MM.1S (cell line): ENCODE results near the gene C2orf42.
"Not testable (repeated sequence)": the region's sequence is repeated elsewhere in the genome, so short reads cannot be mapped to it uniquely, and the experiment has no call there.

Experiments
- DNase-seq: peaks from one replicate; pipeline ENCODE4 v3.0.0-alpha.2; 2015
- H2AFZ ChIP-seq: fragments of 300-600 bp; sonication (generic); 2 replicates; pipeline ENCODE4 v1.6.0; 2016; ENCODE audit warnings: antibody characterized with exemption, low read length
- H3F3A ChIP-seq: fragments of 300-600 bp; sonication (generic); 2 replicates; pipeline ENCODE4 v1.6.1; 2016; ENCODE audit warnings: mild to moderate bottlenecking, antibody characterized with exemption, low read length, moderate library complexity, mixed read lengths; ENCODE audit not compliant: insufficient read depth
- H3K27ac ChIP-seq: fragments of 300-600 bp; sonication (generic); 2 replicates; pipeline ENCODE4 v1.5.1; 2016; ENCODE audit warnings: mild to moderate bottlenecking, low read length
- H3K27me3 ChIP-seq: fragments of 300-600 bp; sonication (generic); replicated peaks from 2 replicates; pipeline ENCODE4 v1.6.0; 2016; ENCODE audit warnings: low read length; ENCODE audit not compliant: insufficient read depth
- H3K36me3 ChIP-seq: fragments of 300-600 bp; sonication (generic); replicated peaks from 2 replicates; pipeline ENCODE4 v1.6.1; 2016; ENCODE audit warnings: mild to moderate bottlenecking, low read length, mixed read lengths; ENCODE audit not compliant: insufficient read depth
- H3K4me1 ChIP-seq: fragments of 300-600 bp; sonication (generic); 2 replicates; pipeline ENCODE4 v1.6.1; 2016; ENCODE audit warnings: low read length, mixed read lengths
- H3K4me2 ChIP-seq: fragments of 300-600 bp; sonication (generic); 2 replicates; pipeline ENCODE4 v1.6.0; 2016; ENCODE audit warnings: low read depth, low read length
- H3K4me3 ChIP-seq: fragments of 300-600 bp; sonication (generic); 2 replicates; pipeline ENCODE4 v1.5.1; 2016; ENCODE audit warnings: low read length, mixed read lengths
- H3K79me2 ChIP-seq: fragments of 300-600 bp; sonication (generic); 2 replicates; pipeline ENCODE4 v1.6.1; 2016; ENCODE audit warnings: mixed run types, low read length, mixed read lengths
- H3K9ac ChIP-seq: fragments of 300-600 bp; sonication (generic); 2 replicates; pipeline ENCODE4 v1.6.1; 2016; ENCODE audit warnings: low read length, mixed read lengths
- H3K9me2 ChIP-seq: fragments of 300-600 bp; sonication (generic); replicated peaks from 2 replicates; pipeline ENCODE4 v1.6.1; 2016; ENCODE audit warnings: mild to moderate bottlenecking, low read length, mixed read lengths; ENCODE audit not compliant: insufficient read depth
- H3K9me3 ChIP-seq: fragments of 300-600 bp; sonication (generic); replicated peaks from 2 replicates; pipeline ENCODE4 v1.6.1; 2016; ENCODE audit warnings: mild to moderate bottlenecking, low read length, mixed read lengths; ENCODE audit not compliant: insufficient read depth
- H4K20me1 ChIP-seq: fragments of 300-600 bp; sonication (generic); 2 replicates; pipeline ENCODE4 v1.6.1; 2016; ENCODE audit warnings: mild to moderate bottlenecking, low read length, moderate library complexity, mixed read lengths; ENCODE audit not compliant: insufficient read depth
- EZH2 ChIP-seq: fragments of 300-600 bp; sonication (generic); optimal IDR thresholded peaks from 2 replicates; pipeline ENCODE3; 2017; ENCODE audit warnings: low read depth, mild to moderate bottlenecking, antibody characterized with exemption, low read length, mixed read lengths
- EZH2phosphoT487 ChIP-seq: fragments of 300-600 bp; sonication (generic); IDR thresholded peaks from 2 replicates; pipeline ENCODE4 v1.6.1; 2018; ENCODE audit warnings: antibody characterized with exemption, low read length
- TF ChIP-seq, protein P1 (sequence below): fragments of 300-600 bp; sonication (generic); IDR thresholded peaks from 2 replicates; pipeline ENCODE4 v1.5.1; 2016; ENCODE audit warnings: antibody characterized with exemption, low read length, mixed read lengths

C2orf42 gene

GRCh38 chr2:70188460-70188859, 2.4 kb downstream of the C2orf42 start:
- Histone ChIP-seq H4K20me1 (no peaks in the 10 kb centered on the region), H3K4me1 (0 out of 2 replicates have a peak, but pooled peaks cover 4% of the 10 kb centered on the region), H2AFZ (no peak overlapping the region), H3K4me3 (no peak overlapping the region), H3K9me2 (no peaks in the 10 kb centered on the region), H3K36me3 (no peaks in the 10 kb centered on the region), H3K9me3 (no peaks in the 10 kb centered on the region), H3K9ac (no peak overlapping the region), H3K79me2 (peaks cover 3% of the 10 kb centered on the region; the same call in 1 of the 2 replicates), H3K4me2 (no peak overlapping the region), H3F3A (peaks cover 5% of the 10 kb centered on the region), H3K27ac (no peak overlapping the region), H3K27me3 (no peaks in the 10 kb centered on the region)
- TF ChIP-seq, protein P1, sequence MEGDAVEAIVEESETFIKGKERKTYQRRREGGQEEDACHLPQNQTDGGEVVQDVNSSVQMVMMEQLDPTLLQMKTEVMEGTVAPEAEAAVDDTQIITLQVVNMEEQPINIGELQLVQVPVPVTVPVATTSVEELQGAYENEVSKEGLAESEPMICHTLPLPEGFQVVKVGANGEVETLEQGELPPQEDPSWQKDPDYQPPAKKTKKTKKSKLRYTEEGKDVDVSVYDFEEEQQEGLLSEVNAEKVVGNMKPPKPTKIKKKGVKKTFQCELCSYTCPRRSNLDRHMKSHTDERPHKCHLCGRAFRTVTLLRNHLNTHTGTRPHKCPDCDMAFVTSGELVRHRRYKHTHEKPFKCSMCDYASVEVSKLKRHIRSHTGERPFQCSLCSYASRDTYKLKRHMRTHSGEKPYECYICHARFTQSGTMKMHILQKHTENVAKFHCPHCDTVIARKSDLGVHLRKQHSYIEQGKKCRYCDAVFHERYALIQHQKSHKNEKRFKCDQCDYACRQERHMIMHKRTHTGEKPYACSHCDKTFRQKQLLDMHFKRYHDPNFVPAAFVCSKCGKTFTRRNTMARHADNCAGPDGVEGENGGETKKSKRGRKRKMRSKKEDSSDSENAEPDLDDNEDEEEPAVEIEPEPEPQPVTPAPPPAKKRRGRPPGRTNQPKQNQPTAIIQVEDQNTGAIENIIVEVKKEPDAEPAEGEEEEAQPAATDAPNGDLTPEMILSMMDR = no peak
- no peak for DNase-seq

DNA sequence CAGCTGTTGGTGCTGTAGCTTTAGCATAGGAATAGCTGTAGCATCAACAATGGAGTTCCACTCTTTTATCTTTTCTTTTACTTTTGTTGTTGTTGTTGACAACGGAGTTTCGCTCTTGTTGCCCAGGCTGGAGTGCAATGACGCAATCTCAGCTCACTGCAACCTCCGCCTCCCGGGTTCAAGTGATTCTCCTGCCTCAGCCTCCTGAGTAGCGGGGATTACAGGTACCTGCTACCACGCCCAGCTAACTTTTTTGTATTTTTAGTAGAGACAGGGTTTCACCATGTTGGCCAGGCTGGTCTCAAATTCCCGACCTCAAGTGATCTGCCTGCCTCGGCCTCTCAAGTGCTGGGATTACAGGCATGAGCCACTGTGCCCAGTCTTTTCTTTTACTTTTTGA, 3.6 kb downstream of the C2orf42 start:
- not testable (repeated sequence) for H4K20me1 ChIP-seq, H3K4me2 ChIP-seq, H3K36me3 ChIP-seq, H3K9me3 ChIP-seq, DNase-seq, H3K4me1 ChIP-seq, H3K9me2 ChIP-seq, H2AFZ ChIP-seq, H3K27me3 ChIP-seq, H3K27ac ChIP-seq, H3F3A ChIP-seq, H3K4me3 ChIP-seq, H3K79me2 ChIP-seq, H3K9ac ChIP-seq

GRCh38 chr2:70182689-70183088, 8.1 kb downstream of the C2orf42 start:
- H3K36me3 ChIP-seq = no peaks in the 10 kb centered on the region
- no peak overlapping the region for H3K4me3 ChIP-seq
- H2AFZ ChIP-seq = no peak overlapping the region
- H3K4me2 ChIP-seq = no peak overlapping the region
- H4K20me1 ChIP-seq = no peaks in the 10 kb centered on the region
- H3K27me3 ChIP-seq = no peaks in the 10 kb centered on the region
- no peaks in the 10 kb centered on the region for H3K79me2 ChIP-seq
- no peak overlapping the region for H3K27ac ChIP-seq
- H3K9me2 ChIP-seq = no peaks in the 10 kb centered on the region
- no peaks in the 10 kb centered on the region for H3K9me3 ChIP-seq
- TF ChIP-seq, protein P1 = no peak
- no peak for TF ChIP-seq EZH2phosphoT487
- no peak for TF ChIP-seq EZH2
- no peak overlapping the region for H3K9ac ChIP-seq
- H3F3A ChIP-seq = no peaks in the 10 kb centered on the region
- DNase-seq = no peak
- H3K4me1 ChIP-seq = no peaks in the 10 kb centered on the region

DNA sequence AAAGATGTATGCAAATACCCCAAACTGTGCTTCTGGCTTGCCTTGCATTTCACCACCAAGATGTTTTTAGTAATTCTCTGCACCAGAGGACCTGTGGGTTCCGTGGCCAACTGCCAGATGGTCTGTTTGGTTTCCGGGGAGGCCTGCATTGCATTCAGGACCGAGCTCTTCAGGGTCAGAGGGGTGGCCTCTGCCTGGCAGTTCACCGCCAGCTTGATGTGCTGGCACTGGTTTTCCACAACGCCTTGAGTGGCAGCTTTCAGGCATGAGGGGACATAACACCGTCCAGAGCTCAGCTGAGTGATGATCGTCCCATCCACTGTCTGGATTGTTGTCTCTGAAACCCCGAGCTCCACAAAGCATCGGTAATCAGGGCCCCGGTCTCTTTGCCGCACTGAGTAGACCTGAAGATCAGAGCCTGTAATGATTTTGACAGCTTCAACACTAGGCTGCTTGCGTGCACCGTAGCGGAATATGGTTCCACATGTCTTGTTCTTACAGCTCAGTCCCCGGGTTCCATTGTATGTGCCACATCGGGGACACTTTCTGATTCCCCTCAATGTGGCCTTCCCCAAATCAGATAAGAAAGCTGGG, 9.4 kb downstream of the C2orf42 start:
- Histone ChIP-seq H3K9ac (no peak overlapping the region), H3K4me3 (no peak overlapping the region), H3K4me2 (no peak overlapping the region), H3K9me3 (no peaks in the 10 kb centered on the region), H3K79me2 (no peaks in the 10 kb centered on the region), H3K4me1 (no peaks in the 10 kb centered on the region), H3K9me2 (no peaks in the 10 kb centered on the region), H2AFZ (no peak overlapping the region), H3K36me3 (no peaks in the 10 kb centered on the region), H3F3A (no peaks in the 10 kb centered on the region), H3K27me3 (no peaks in the 10 kb centered on the region), H3K27ac (no peak overlapping the region), H4K20me1 (no peaks in the 10 kb centered on the region)
- TF ChIP-seq, protein P1 = no peak
- TF ChIP-seq EZH2 = no peak
- TF ChIP-seq EZH2phosphoT487 = no peak
- no peak for DNase-seq
